Measurements from ENCODE around the gene TNFRSF11A. TPM values are rescaled to one million over a fixed set of nuclear protein-coding genes. Genes with fewer than 3 reads are reported as not detected.

The TNFRSF11A gene
- total RNA-seq, 4 donors from 2014 or later = 2.1 to 22.7 (median 3.8) TPM

DNA sequence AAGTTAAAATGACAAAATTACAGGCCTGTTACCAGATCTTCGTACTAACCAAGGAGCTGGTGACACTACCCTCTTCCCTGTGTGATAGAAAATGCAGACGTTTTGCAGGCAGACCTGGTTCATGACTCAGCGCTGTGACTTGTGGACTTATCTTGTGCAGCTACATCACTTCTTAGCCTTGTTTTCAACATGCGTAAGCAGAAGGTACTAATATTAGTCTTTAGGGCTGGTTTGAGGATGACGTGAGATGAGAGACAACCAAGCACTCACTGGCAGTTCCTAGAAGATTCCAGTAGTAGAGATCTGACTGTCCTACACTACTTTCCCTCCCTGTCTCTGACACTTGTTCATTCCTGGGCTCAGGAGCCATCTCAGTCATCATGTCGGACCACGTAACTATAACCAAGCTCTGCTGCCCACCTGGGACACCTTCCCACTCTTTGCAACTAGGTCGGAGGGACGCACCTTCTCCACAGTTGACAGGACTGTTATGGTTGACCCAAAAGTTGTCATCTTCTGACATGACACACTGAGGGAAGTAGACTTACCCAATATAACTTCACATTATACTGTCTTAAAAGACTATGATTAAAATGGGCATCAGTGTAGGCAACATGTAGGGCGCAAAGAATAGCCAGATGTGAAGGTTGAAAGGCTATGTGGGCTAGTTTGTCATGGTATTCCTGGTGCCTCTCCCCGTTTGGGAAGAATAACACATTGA lies 64.8 kb downstream of the TNFRSF11A start:
- ATAC-seq (ENCODE audit: low FRiP score) (no peak), DNase-seq (ENCODE audit: low spot score) (no peak)

DNA sequence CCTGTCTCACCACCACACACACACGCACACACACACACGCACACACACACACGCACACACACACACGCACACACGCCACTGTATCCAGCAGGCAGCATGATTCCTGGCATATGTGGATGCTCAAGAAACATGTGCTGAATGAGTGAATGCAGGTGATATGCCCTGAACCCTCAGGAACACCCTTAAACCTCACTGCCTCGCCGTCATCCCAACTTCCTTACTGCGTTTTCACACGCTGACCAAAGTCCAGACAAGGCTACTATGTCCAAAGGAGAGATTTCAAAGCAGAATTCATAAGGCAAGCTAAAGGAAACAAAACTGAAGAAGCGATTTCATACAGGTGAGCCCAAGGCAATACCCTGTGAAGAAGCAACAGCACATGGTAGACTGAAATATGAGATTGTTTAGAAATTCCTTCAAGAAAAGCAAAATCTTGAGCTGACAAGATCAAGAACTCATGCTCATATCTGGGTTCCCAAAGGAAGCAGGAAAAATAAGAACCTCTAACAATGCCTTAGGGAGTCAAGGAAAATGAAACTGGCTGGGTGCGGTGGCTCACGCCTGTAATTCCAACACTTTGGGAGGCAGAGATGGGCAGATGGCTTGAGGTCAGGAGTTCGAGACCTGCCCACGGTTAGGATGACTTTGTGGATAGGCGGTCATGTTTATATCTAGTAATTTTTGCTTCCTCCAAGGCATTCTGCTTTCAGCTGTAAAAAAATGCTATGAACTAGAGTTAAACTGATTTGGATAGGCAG lies 69.1 kb downstream of the TNFRSF11A start:
- ATAC-seq (ENCODE audit: low FRiP score) (no peak), DNase-seq (ENCODE audit: low spot score) (no peak)
- TF ChIP-seq, protein P1, sequence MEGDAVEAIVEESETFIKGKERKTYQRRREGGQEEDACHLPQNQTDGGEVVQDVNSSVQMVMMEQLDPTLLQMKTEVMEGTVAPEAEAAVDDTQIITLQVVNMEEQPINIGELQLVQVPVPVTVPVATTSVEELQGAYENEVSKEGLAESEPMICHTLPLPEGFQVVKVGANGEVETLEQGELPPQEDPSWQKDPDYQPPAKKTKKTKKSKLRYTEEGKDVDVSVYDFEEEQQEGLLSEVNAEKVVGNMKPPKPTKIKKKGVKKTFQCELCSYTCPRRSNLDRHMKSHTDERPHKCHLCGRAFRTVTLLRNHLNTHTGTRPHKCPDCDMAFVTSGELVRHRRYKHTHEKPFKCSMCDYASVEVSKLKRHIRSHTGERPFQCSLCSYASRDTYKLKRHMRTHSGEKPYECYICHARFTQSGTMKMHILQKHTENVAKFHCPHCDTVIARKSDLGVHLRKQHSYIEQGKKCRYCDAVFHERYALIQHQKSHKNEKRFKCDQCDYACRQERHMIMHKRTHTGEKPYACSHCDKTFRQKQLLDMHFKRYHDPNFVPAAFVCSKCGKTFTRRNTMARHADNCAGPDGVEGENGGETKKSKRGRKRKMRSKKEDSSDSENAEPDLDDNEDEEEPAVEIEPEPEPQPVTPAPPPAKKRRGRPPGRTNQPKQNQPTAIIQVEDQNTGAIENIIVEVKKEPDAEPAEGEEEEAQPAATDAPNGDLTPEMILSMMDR (IDR thresholded peaks at IDR 0.05) = no peak

More for the DNA sequence above, 64.8 kb downstream of the TNFRSF11A start:
- TF ChIP-seq, protein P1 (IDR thresholded peaks at IDR 0.05) = no peak

DNA sequence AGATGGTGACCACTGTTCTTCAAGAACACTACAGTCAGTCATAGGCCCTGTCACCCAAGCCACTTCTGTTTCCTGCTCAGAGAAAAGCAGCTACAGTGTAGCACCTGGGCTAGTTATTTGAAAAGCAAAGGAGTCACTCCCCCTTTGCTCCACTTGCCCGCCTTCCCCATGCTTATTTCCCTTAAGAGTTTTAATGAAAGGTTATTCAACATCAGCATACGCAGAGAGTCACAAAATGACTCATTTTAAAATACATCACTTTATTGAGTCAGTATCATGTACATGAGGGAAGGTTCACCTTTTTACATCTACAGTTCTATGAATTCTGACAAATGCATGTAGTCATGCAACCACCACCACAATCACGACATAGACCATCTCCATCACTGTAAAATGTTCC lies 71.3 kb downstream of the TNFRSF11A start:
- ATAC-seq (ENCODE audit: low FRiP score) = no peak
- DNase-seq (ENCODE audit: low spot score) = no peak
- TF ChIP-seq, protein P1 (IDR thresholded peaks at IDR 0.05) = no peak

DNA sequence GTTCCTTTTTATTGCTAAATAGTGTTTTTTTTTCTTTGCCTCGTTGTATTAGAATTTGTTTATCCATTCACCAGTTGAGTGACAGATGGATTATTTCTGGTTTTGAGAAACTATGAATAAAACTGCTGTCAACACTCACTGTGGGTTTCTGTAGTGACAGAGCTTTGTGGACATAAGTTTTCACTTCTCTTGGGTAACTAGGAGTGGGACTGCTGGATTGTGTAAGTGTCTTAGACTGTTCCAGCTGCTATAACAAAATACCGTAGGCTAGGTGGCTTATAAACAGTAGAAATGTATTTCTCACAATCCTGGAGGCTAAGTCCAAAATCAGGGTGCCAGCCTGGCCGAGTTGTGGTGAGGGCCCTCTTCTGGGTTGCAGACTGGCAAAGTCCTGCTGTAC lies 71.9 kb downstream of the TNFRSF11A start:
- ATAC-seq (ENCODE audit: low FRiP score) (no peak), DNase-seq (ENCODE audit: low spot score) (no peak)
- TF ChIP-seq, protein P1 (IDR thresholded peaks at IDR 0.05) = no peak

DNA sequence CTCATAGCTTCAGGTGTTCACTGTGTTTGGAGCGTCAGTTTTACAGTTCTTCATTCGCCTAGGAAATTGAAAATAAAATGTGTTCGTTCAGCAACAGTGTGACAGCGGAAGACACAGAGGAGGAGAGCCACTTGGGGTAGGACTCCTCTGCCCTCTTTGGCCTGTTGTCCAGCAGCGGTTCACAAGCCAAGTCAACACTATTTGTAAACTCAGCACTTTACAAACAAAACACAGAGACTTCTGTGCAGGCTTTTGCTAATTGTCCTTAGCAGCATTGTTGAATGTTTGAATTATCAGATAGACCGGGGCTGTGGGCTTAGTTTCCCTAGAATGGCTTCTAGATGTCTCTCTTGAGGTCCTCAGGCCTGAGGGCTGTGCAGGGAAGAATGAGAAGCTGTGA lies 73.2 kb downstream of the TNFRSF11A start:
- TF ChIP-seq, protein P1 (IDR thresholded peaks at IDR 0.05) = no peak
- DNase-seq (ENCODE audit: low spot score) (no peak), ATAC-seq (ENCODE audit: low FRiP score) (no peak)

DNA sequence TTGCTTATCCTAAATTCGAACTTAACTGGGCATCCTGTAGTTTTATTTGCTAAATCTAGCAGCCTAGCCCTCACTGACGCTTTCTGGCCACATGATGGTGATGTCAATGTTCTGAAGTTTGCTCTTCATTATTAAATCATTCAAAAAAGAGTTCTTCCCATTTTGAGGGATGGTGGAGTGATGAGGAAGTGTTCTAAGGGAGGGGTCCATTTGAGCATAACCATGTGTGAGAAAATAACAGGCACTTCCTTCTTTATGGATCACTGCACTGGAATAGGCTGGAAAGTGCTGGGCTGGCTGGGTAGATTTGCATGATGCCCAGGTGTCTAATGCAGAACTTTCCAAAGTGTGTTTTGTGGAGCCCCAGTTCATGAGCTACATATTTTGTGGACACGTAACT lies 74.2 kb downstream of the TNFRSF11A start:
- TF ChIP-seq, protein P1 (IDR thresholded peaks at IDR 0.05) = no peak
- DNase-seq (ENCODE audit: low spot score) (no peak), ATAC-seq (ENCODE audit: low FRiP score) (no peak)

All from omental fat pad (tissue), 4 donors.